HG03159 (cell line): Measurements from ENCODE around the gene NFATC2.
A peak's percentile ranks its signal among the peaks of the same experiment; 100 is the strongest.

ENCODE experiments used
- ATAC-seq: cut with Tn5 transposase; IDR thresholded peaks from one replicate; pipeline ENCODE4 v1.9.1; 2021; ENCODE audit warnings: mild to moderate bottlenecking, moderate library complexity; ENCODE audit not compliant: unreplicated experiment

Gene NFATC2

DNA sequence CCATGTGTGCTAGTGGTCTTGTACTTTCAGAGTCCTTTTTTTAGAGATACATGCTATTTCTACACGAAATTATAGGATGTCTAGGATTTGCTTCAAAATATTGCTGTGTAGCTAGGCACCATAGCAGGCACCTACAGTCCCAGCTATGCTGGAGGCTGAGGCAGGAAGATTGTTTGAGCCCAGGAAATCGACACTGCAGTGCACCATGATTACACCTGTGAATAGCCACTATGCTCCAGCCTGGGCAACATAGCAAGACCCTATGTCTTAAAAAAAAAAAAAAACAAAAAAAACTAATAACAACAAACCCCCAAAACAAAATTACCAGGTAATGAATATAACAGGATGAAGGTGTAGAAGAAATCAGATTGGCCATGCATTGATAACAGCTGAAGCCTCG lies 121.7 kb downstream of the NFATC2 start:
- ATAC-seq = no peak

DNA sequence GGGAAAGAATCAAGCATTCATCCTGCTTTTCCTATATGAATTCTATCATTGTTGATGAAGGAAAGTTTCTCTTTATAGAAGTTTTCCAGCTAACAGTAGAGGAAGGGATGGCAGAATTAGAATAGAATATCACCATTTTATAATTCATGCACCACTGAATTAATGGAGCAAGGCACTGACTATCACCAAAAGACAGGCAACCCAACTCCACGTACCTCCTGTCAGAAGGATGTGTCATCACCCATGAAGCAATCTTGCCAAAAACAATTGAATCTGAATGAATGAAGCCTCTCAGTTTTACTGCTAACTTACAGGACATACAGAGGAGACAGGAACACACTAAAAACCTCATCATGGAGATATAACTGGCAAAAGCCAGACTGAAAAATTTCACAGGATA lies 122.4 kb downstream of the NFATC2 start:
- no peak for ATAC-seq

DNA sequence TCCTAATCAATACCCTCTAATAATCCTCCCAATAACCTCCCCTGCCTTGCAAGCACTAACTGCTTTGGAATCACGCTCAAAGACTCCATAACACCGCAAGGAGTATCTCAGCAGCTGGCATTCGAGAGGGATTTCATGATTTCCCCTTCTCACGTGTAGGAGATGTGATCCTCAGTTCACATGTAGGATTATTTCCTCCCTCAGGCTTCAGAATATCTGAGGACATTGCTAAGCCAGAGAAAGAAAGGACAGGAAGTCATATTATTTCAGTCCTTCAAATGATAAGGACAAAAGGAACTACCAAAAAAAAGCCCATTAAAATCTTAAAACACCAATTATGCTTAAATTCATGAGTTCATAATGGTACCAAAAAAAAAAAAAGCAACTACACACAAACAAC lies 122.9 kb downstream of the NFATC2 start:
- ATAC-seq = no peak

DNA sequence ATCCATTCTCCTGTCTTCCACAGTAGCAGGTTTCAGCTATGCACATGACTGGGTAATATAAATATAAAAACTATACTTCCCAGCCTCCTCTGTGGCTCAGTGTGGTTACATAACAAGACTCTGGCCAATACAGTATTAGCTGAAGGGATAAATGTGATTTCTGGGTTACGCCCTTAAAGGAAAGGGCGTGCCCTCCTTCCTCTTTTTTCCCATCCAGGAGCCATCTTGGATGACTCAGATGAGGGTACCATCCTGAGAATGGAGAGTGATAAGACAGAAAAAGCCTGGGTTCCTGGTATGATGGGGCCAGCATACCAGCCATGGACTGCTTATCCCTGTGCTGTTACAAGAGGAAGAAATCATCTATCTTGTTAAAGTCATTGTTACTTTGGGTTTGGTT lies 123.3 kb downstream of the NFATC2 start:
- no peak for ATAC-seq

DNA sequence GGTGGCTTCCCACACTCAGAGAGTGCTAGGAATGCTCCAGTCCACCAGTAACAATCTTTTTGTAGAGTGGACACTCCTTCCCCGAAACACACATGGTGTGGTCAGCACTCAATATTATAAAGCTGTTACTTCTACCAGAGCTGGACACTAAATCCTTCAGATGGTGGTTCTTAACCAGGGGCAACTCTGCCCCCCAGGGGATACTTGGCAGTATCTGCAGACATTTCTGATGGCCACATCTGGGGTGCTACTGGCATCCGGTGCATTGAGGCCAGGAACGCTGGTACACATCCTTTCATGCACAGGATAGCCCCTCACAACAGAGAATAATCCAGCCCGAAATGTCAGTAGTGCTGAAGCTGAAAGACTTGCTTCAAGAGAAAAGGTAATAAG lies 124.4 kb downstream of the NFATC2 start:
- no peak for ATAC-seq

DNA sequence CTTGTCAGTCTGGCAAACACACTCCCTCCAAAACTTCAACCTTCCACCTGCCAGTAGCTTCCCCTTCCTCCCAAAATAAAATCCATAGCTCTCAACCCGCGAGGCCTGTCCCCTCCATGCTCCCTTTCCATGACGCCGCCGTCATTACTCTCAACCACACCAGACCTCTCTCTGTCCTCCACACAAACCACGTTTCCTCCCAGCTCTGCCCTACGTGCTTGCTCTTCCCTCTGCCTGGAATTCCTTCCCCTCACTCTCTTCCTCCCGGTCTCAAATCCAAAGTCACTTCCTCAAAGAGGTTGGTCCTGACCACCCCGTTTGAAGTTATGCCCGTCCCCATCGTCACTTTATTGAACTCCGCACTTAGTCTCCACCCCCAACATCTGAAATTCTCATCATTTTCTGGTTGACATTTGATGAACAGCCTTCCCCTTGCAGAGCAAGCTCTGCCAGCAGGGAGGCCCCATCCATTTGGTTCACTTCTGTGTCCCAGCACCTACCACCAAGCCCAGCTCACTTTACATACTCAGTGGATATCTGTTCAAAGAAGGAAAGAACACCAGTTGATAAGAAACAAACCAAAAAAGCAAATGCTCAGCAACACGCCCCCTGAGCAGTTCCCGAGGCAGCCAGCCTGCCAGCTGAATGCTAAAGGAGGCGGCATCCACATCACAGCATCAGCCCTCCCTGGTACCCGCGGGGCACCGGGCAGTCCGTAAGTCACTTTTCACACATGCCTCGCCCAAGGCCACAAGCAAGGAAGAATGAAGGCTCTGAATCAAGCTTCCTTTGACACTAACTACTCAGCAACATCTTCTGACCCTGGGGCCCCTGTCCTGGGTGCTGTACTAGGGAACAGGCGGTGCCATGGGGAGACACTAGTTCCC lies 125.0 kb downstream of the NFATC2 start:
- no peak for ATAC-seq

DNA sequence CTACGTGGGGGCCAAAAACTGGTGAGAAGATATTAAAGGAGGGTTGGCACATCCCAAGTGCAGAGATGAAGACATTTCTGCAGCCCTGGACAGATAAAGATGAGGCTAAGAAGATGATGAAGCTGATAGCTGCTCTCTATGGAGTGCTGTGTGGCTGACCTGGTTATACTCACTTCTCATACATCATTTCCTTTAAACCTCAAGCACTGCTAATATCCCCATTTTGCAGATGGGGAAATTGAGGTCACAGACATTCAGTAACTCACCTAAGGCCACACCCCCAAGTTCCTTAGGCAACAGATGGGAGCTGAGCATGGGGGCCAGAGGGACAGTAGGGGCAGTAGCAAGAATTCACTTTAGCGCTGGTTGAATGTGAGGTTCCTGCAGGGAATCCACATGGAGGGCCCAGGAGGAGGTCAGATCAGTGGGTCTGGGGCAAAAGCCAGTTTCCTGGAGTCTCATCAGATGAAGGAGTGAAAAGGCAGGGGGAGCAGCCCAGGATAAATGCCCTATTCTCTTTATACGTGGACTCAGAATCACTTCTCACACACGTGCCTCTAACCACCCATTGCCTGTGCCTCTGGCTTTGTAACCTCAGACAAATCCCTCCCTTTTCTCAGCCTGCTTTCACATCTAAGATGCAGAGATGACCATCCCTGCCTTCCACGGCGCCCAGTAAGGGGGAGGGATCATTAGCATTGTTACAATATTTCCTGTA lies 125.8 kb downstream of the NFATC2 start:
- ATAC-seq = no peak

DNA sequence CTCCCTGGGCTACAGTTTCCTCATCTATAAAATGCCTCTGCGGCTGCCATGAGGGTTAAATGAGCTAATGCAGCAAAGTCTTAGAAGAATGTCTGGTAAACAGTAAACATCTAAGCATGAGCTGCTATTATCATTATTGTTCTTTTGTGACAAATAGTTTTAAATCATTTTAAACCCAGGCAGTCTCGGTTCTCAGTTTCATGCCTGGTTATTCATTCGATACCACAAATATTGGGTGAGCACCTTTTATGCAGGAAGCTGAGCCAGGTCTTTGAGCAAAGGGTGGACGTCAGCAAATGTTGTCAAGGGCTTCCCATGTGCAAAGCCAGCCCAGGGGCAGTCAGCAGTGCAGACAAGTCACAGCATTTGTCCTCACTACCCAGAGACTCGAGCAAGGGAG lies 128.7 kb downstream of the NFATC2 start:
- peak; percentile 27 for ATAC-seq

DNA sequence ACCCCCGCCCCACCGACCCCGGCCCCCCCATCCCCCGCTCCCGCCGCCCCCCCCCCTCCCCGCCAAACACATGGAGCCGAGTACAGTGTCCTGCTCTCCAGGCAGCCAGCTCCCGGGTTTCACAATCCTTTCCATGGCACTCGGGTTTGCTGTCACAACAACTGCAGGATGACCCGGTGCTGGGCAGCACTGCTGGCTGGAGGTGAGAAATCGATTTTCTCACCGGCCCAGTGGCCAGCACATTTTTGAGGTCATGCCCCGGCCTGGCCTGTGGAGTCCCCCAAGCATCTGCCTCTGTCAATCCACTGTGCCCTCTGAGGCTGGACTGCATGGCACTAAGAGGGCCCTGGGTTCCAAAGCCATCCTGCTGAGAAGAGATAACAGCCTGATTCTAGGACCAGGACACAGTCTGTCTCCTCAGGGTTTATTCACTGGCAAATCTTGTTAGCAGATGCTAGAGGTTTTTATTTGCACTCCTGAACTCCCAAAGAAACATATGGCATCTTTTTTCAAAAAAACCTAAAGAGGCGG lies 129.5 kb downstream of the NFATC2 start:
- ATAC-seq = no peak

DNA sequence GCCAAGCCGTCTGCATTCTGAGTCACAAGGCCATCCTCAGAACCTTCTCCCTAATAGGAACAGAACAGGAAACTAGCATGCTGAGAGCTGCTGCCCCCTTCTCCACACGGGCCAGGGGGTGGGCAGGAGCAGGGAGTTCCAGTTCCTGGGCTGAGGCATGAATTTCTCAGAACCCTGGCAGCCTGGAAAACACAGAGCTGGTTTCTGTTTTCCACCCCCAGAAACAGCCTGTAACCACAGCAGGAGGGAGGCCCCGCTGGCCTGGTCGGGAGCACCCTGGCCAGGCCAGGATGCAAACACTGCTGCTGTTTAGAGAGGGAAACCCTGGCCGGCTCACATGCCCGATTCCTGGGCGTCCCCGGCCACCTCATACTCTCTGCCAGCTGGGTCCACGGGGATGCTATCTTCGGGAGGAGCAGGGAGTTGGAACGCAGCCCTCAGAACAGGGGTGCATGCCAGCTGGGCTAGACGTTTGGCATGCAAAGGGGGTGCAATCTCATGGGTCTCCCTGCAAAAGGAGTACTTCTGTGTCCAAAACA lies 130.1 kb downstream of the NFATC2 start:
- no peak for ATAC-seq

DNA sequence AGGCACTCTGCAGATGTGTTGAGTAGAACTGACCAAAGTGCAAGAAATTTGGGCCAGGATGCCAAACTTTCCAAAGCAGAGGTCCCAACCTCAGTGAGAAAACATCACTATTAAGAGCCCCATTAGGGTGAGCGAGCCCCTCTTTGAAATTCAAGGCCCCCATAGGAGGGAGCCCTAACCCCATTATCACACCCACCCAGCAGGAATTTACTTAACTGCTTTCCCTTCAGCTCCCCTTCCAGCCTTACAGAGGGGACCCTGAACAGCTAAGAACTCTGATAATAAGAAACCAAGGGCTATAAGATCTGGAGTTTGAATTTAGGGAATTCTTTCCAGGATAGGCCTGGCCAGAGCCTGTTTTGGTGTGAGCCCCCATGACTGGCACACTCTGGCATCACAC lies 130.6 kb downstream of the NFATC2 start:
- no peak for ATAC-seq

DNA sequence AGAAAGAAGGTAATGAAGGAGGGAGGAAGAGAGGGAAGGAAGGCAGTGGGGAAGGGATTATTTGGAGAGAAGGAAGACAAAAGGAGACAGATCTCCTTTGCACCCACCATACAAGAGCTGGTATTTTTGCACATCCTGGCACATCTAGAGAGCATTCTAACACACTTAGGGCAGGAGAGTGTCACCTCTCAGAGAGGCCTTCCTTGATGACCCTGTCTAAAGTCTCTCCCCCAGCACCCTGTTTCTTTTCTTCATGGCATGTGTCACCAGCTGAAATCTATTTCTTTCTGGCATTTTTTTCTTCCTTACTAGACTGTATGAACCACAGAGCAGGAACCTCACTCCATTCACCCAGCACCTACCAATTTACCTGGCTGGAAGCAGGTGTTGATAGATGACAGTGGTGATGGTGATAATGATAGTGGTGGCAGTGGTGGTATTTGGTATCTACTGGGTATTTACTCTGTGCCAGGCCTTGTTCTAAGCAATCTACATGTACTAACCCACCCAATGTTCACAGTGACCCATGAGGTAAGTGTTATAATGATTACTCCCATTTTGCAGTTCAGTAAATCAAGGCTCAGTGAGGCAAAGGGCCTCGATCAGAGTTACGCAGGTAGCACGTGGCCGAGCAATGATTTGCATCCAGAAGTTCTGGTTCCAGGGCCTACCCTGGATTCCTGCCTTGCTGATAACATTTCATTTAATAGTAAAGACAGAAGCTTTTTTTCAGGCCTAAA lies 131.8 kb downstream of the NFATC2 start:
- ATAC-seq = no peak

DNA sequence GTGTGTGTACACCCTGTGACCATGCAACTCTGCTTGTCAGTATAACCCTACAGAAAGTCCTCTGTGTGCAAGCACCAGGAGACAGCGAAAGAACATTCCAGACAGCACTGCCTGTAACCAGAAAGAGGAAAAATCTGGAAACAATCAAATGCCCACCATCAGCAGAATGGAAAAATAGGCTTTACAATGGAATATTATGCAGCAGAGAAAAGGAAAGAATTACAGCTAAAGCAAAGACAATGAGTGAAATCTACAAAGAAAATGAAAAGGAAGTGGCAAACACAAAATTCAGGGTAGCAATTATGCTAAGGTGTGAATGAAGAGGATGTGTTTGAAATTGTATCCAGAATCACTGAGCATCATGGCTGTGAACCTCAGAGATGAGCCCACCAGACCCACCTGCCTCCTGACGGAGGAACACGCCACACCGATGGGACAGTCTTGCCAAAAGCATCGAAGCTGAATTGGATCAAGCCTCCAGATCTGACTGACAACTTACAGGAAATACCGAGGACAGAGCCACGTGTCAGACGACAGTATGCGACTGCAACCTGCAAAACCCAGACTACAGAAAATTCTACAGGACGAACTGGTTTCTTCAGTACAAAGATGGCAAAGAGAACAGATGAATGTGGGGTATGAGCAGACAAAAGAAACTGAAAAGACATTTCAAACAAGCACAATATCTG lies 133.2 kb downstream of the NFATC2 start:
- ATAC-seq = no peak

DNA sequence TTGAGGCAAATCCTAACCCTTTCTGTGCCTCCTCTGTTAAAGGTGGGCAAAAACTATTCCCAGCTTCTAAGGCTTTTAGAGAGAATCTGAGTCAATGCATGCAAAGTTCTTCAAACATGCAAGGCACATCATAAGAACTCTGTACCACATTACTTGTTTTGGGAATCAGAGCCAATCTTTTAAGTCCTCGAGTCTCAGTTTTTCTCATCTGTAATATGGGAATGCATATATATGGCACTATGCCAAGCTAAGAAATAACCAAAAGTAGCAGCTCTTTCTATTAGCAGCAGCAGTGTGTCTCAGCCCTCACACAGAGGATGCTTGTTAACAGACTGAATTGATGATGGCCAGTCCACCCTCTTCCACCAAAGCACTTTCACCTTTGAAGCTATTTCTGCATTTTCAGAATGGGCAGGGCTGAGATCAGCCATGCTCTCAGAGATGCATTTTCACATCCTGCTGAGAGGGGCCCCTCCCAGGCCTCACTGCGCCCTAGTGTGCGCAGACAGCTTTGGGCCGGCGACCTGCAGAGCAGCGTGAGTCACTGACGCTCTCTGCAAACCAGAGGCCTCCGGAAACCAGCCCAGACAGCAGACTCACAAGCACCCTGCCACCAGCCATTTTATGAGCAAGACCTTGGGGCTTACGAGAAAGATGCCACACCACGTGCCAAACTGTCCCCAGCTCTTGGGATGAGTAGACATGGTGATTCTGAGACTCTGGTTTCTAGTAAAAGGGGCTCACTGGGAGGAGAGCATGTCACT lies 138.0 kb downstream of the NFATC2 start:
- ATAC-seq = peak; percentile 87

DNA sequence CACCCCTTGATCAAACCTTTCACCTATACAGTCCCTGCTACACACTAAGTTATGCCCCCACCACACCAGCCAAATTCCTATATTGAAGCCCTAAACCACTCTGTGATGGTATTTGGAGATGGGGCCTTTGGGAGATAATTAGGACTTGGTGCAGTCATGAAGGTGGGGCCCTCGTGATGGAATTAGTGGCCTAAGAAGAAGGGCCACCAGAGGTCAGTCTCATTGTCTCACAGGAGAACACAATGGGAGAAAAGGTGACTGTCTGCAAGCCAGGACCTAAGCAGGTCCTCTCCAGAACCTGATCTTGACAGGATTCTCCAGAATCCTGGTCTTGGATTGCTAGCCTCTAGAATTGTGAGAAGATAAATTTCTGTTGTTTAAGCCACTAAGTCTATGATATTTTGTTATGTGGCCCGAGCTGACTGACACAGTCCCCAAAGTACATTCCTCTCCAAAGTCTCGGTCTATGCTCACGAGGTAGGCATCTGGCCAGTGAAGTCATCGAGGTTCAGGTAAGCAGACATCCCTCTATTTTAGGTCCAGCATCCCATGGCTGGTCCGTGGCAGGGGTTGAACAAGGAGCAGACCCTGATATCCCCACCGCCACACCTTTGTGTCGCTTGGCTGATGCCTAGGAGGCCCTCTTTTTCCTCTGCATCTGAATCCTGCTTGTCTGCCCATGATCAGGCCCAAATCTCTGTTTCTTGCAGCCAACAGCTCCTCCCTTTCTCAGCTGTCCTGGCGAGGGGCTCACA lies 138.9 kb downstream of the NFATC2 start:
- ATAC-seq = no peak

DNA sequence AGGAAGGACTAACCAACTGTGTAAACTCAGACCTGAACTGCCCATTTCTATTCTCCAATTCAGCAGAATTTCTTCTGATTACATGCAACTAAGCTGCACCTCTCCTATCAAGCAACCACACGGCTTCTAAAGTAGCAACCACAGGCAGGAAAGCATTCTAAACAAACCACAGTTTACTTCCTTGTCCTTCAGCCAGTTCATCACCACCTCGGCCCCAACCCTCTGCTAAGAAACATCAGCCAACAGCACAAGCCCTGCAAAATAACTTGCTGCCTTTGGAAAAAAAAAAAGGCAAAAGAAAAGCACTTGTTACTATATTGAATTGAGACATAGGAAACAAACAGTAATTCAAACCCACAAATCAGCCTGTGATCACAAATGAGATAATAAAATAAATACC lies 140.3 kb downstream of the NFATC2 start:
- ATAC-seq = no peak

DNA sequence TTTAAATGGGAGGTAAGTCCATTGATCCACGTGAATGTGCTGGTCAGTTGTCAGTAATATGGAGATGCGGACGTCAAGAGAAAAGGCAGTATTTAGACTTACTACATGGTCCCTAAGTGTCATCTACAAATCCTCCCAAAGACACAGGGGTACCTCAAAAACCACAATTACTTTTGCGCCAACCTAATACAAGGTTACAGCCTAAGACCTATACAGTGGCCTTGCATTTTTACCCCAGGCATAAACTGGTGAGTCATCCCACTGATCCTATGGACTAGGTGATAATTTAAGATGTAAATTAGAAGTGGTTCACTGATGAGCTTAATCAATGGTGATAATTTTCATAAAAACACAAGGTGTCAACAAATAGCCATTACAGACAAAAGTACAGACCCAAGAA lies 141.0 kb downstream of the NFATC2 start:
- ATAC-seq = no peak

DNA sequence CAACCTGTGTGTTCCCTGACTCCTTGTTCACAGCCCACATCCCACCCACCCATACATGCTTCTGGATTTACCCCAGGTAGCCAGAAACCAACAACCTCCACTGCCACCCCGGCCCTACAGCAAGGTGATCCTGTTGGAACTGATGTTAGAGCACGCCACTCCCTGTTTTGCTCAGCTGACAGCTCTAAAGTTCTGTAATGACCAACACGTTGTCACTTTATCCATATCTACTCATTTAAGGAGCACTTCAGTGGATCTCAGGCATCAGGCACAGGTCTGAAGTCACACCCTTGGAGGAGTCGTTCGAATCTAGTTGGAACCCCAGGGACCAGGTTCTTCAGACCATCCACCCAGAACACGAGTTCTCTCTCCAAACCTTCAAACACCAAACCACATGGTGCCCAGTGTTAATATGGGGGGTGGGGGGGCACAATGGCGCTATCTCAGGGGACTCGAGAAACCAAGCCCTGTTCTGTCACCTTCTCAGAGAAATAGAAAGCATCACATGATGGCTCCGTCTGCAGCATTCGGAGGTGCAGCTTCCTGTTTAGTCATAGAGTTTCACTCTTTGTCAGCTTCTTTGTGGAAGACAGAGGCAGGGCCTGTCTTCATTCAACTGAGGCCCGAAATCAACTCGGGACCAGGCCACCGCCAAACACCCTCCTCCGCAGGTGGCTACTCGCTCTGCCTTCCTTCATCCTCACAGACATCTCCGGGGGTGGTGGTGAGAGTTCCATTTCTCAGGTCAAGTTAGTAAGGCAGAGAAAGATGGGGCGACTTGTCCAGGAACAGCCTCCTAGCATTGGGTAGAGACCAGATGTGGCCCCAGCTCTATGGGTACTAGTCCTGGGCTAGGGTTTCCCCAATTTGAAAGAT lies 142.2 kb downstream of the NFATC2 start:
- ATAC-seq = peak; percentile 69
